ENCODE measurements around the gene TGFB1I1. TPM values are rescaled to one million over a fixed set of nuclear protein-coding genes. Genes with fewer than 3 reads are reported as not detected.

TGFB1I1 gene
- total and polyA plus RNA-seq, 2 of the 13 experiments (the other 11 are each of a cell fraction or from before 2014, with no cell fraction given), result 0.80 to 2.9 TPM

DNA sequence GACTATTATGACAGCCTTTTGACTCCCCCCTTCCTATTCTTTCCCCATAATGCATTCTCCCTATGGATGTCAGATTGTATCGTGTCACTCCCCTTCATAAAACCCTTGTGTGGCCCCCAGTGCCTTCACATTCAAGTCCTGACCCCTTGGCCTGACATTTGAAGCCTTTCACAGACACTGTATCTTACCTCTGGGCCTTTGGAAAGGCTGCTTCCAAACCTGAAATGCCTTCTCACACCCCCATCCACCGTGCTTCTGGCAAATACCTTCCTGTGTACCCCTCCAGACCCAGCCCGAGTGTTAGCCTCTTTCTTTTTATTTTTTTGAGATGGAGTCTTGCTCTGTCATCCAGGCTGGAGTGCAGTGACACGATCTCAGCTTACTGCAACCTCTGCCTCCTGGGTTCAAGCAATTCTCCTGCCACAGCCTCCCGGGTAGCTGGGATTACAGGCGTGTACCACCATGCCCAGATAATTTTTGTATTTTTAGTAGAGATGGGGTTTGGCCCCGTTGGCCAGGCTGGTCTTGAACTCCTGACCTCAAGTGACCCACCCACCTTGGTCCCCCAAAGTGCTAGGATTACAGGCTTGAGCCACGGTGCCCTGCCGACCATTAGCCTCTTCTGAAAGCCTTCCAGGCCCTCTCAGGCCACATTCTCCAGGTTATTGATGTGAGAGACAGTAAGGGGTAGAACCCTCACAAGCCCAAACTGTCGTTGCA is 10.6 kb upstream of the TGFB1I1 start (continued):
- TF ChIP-seq, protein P1, sequence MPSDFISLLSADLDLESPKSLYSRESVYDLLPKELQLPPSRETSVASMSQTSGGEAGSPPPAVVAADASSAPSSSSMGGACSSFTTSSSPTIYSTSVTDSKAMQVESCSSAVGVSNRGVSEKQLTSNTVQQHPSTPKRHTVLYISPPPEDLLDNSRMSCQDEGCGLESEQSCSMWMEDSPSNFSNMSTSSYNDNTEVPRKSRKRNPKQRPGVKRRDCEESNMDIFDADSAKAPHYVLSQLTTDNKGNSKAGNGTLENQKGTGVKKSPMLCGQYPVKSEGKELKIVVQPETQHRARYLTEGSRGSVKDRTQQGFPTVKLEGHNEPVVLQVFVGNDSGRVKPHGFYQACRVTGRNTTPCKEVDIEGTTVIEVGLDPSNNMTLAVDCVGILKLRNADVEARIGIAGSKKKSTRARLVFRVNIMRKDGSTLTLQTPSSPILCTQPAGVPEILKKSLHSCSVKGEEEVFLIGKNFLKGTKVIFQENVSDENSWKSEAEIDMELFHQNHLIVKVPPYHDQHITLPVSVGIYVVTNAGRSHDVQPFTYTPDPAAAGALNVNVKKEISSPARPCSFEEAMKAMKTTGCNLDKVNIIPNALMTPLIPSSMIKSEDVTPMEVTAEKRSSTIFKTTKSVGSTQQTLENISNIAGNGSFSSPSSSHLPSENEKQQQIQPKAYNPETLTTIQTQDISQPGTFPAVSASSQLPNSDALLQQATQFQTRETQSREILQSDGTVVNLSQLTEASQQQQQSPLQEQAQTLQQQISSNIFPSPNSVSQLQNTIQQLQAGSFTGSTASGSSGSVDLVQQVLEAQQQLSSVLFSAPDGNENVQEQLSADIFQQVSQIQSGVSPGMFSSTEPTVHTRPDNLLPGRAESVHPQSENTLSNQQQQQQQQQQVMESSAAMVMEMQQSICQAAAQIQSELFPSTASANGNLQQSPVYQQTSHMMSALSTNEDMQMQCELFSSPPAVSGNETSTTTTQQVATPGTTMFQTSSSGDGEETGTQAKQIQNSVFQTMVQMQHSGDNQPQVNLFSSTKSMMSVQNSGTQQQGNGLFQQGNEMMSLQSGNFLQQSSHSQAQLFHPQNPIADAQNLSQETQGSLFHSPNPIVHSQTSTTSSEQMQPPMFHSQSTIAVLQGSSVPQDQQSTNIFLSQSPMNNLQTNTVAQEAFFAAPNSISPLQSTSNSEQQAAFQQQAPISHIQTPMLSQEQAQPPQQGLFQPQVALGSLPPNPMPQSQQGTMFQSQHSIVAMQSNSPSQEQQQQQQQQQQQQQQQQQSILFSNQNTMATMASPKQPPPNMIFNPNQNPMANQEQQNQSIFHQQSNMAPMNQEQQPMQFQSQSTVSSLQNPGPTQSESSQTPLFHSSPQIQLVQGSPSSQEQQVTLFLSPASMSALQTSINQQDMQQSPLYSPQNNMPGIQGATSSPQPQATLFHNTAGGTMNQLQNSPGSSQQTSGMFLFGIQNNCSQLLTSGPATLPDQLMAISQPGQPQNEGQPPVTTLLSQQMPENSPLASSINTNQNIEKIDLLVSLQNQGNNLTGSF (CRISPR knock-in tag; IDR thresholded peaks at IDR 0.05), result no peak
- no peak for TF ChIP-seq SRSF4 (IDR thresholded peaks at IDR 0.05; ENCODE audit: low read depth, low read length, poor library complexity, severe bottlenecking)
- TF ChIP-seq, protein P2, sequence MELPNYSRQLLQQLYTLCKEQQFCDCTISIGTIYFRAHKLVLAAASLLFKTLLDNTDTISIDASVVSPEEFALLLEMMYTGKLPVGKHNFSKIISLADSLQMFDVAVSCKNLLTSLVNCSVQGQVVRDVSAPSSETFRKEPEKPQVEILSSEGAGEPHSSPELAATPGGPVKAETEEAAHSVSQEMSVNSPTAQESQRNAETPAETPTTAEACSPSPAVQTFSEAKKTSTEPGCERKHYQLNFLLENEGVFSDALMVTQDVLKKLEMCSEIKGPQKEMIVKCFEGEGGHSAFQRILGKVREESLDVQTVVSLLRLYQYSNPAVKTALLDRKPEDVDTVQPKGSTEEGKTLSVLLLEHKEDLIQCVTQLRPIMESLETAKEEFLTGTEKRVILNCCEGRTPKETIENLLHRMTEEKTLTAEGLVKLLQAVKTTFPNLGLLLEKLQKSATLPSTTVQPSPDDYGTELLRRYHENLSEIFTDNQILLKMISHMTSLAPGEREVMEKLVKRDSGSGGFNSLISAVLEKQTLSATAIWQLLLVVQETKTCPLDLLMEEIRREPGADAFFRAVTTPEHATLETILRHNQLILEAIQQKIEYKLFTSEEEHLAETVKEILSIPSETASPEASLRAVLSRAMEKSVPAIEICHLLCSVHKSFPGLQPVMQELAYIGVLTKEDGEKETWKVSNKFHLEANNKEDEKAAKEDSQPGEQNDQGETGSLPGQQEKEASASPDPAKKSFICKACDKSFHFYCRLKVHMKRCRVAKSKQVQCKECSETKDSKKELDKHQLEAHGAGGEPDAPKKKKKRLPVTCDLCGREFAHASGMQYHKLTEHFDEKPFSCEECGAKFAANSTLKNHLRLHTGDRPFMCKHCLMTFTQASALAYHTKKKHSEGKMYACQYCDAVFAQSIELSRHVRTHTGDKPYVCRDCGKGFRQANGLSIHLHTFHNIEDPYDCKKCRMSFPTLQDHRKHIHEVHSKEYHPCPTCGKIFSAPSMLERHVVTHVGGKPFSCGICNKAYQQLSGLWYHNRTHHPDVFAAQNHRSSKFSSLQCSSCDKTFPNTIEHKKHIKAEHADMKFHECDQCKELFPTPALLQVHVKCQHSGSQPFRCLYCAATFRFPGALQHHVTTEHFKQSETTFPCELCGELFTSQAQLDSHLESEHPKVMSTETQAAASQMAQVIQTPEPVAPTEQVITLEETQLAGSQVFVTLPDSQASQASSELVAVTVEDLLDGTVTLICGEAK (IDR thresholded peaks at IDR 0.05), result no peak
- TF ChIP-seq, protein P2 (CRISPR knock-in tag; IDR thresholded peaks at IDR 0.05), result no peak
- TF ChIP-seq, protein P3, sequence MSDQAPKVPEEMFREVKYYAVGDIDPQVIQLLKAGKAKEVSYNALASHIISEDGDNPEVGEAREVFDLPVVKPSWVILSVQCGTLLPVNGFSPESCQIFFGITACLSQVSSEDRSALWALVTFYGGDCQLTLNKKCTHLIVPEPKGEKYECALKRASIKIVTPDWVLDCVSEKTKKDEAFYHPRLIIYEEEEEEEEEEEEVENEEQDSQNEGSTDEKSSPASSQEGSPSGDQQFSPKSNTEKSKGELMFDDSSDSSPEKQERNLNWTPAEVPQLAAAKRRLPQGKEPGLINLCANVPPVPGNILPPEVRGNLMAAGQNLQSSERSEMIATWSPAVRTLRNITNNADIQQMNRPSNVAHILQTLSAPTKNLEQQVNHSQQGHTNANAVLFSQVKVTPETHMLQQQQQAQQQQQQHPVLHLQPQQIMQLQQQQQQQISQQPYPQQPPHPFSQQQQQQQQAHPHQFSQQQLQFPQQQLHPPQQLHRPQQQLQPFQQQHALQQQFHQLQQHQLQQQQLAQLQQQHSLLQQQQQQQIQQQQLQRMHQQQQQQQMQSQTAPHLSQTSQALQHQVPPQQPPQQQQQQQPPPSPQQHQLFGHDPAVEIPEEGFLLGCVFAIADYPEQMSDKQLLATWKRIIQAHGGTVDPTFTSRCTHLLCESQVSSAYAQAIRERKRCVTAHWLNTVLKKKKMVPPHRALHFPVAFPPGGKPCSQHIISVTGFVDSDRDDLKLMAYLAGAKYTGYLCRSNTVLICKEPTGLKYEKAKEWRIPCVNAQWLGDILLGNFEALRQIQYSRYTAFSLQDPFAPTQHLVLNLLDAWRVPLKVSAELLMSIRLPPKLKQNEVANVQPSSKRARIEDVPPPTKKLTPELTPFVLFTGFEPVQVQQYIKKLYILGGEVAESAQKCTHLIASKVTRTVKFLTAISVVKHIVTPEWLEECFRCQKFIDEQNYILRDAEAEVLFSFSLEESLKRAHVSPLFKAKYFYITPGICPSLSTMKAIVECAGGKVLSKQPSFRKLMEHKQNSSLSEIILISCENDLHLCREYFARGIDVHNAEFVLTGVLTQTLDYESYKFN (CRISPR knock-in tag; conservative IDR thresholded peaks at IDR 0.05), result no peak
- no peak for TF ChIP-seq ZBTB20 (CRISPR knock-in tag; IDR thresholded peaks at IDR 0.05; ENCODE audit: borderline replicate concordance, low read depth)
- no peak for TF ChIP-seq ZNF552 (CRISPR knock-in tag; IDR thresholded peaks at IDR 0.05; ENCODE audit: borderline replicate concordance)
